NCI-H2196 treated with DMSO at 0.1 percent for 48 hours (cell line): ENCODE data around the gene OR52N1.

Source experiments
- DNase-seq: peaks from one replicate; lab custom pipeline; 2025; ENCODE audit not compliant: unreplicated experiment; lab: John Stamatoyannopoulos, UW

The OR52N1 gene

DNA sequence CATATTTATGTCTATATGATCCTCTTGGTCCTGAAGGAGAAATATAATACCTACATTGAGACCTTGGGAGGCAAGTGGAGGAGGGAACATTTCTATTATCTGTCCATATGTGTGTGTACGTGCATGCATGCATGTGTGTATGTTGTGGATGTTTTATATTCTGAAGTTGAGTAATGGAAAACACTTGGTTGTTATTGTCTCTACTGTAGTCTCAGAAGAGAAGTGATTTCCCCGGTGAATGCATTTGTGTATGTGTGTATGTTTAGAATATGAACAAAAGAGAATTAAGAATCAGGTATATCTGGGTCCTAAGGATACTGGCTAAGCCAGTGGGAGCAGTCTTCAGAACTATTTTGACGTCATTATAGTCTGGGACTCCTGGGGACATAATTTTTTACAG lies at the start of gene OR52N1:
TSS of gene OR52N1 (minus strand) at position 101 of the 400 bp plus-strand sequence. CDS start 2,449 bp downstream, outside the sequence.
- no peak for DNase-seq

DNA sequence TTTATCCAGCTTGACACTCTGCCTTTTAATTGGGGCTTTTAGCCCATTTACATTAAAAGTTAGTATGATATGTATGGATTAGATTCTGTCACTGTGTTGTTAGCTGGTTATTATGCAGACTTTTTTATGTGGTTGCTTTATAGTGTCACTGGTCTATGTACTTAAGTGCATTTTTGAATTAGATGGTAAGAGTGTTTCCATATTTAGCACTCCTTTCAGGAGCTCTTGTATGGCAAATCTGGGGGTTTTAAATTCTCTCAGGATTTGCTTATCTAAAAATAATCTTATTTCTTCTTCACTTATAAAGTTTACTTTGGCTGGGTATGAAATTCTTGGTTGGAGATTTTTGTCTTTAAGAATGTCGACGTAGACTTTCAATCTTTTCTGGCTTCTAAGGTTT lies 46.6 kb upstream of the OR52N1 start:
- DNase-seq = no peak

DNA sequence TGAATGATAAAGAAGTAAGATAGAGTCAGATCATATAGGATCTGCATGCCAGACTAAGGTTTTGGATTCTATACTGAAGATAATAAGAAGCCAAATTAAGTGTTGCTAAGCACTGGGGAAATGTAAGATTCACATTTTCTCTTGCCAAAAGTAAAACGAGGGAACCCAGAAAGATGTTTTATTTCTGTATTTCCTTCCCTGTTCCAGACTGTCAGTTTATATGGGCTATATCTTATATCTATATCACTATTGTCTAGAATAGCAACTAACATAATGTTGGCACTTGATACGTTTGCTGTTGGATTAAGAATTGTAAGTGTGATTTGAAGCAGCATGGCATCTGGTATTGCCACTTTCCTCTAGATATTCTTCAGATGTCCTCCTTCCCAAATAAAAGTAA lies 42.4 kb upstream of the OR52N1 start:
- DNase-seq = no peak

DNA sequence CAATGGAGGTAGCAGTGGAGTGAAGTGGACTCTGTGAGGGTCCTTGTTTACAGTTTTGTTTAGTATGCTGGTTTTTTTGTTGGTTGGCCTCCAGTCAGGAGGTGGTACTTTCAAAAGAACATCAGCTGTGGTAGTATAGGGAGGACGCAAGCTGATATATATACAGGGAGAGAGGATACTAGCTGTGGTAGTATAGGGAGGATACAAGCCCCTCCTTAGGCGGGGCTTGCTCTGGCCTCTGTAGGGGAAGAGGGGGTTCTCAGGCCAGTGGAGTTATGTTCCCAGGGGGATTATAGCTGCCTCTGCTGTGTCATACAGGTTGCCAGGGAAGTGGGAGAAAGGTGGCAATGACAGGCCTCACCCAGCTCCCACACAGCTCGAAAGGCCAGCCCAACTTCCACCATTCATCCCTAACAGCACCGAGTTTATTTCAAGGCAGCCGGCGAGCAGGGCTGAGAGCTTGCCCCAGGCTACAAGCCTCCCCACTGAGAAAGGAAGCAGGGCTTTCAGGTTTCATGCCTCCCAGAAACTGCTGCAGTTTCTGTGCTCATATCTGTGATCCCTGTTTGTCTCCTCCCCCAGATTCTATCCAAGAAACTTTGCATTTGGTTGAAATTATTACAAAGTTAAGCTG lies 40.2 kb upstream of the OR52N1 start:
- no peak for DNase-seq

DNA sequence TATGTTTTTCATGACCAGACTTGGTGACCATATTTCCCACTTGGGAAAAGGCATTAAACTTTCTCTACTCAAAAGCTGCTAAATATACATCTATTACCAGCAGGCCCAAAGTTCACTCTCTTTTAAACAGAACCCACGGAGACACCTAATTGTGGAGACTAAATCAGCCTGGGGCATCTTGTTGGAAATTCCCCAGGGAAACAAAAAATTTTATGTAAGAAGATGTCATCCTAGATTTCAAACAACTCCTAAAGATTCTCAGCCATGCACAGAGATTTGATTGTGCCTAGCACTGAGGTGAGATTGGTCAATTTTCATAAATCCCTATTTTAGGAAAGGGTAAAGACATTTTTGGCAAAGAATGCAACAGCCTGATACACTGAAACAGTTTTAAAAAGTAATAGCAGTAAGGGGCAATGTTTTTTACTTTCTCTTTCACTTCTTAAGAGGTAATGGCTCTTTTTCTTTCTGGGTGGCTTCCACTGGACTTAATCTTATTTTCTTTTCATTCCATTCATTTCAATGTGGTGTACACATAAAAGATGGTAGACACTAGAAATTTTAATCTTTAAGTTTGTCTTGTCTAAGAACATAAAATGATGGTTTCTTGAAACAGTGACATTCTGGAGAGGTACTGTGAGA lies 27.3 kb upstream of the OR52N1 start:
- no peak for DNase-seq

DNA sequence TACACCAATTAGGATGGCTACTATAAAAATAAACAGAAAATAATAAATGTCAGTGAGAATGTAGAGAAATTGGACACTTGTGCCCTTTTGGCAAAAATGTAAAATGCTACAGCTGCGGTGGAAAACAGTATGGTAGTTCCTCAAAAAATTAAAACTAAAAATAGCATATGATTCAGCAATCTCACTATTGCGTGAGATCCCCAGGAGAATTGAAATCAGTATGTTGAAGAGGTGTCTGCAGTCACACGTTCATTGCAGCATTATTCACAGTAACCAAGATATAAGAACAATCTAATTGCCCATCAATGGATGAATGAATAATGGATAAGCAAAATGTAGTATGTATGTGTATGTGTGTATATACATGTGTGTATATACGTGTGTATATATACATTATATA lies 24.5 kb upstream of the OR52N1 start:
- no peak for DNase-seq

DNA sequence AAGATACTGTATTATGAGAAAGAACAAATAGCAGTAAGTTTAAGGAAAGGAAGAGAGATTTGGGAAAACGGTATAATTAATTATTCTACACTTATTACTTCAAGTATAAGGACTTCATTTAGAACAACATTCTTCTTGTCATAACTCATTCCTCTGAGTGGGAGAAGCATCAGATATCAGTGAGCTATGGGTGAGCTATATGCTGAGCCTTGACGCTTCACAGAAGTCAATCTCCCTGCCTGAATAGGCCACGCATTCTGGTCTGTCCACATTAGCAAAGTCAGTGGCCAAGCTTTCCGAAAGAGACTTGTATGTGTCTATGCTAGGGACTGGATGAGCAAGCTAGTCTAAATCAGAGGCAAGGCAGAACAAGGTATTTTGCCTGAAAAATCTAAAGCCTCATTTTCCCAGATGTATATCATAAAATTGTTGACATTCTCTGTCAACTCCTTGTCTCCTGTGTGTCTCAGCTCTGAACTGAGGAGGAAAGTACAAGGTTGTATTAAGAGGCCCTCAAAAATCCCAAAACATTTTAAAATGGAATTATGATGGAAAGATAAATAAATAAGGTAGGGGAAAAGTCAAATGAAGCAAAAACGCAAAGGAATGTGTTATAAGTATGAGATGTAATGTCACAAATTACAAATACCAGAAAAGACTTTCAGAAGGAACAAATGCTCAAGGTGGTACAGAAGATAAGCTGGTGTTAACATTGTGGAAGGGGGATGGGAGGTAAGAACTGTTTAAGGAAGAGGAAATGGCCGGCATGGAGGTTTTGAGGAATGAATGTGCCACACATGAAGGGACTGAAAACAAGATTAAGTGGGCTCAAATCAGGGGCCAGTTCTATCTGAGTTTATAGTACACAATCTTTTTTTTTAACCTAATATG lies 19.1 kb upstream of the OR52N1 start:
- DNase-seq = no peak

DNA sequence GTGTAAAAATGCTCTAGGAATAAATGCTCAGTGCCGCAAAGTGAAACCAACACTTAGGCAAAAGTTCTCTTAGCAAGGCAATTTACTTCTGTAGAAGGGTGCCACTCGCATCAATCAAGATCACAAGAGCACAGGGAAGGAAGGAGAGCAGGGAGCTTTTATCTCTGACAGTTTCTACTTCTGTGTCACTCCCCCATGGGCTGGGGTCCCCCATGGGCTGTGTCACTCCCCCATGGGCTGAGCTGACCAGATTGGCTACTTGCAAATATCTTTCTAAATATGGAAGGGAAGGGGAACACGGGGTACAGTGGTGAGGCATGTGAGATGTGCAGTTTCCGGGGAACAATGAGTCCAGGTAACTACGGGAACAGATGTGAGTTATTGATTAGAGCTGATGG lies 18.1 kb upstream of the OR52N1 start:
- DNase-seq = no peak

DNA sequence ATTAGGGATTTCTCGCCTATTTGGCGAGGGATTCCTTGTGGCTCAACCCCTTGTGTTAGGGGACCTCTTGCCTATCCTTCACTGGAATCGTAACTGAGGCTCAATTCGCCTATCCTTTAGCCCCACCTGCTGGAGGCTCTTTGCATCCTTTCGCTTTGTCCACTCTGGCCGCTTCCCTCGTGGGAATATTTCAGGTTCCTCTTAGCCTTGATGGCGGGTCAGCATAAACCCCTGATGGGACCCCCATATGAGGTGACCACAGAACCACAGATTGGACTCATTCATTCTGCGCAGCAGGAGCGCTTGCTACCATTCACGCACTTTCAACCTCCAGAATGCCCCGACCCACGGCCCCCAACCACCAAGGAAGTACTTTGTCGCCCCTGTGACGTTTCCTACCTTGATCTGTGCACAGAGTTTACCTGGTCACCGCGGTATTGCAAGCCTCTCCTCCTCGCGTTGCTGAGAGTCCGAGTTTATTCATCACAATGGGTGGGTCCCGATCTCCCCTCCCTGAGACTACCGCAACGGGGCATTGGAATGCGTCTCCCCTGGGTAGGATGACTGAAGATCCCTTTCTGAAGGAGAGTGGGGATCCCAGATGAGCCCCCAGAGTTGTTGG lies 17.5 kb upstream of the OR52N1 start, which contains the start of gene OR52N2:
TSS of gene OR52N2 (plus strand) at position 425 of the 622 bp plus-strand sequence. CDS start 11,412 bp downstream, outside the sequence.
- no peak for DNase-seq

DNA sequence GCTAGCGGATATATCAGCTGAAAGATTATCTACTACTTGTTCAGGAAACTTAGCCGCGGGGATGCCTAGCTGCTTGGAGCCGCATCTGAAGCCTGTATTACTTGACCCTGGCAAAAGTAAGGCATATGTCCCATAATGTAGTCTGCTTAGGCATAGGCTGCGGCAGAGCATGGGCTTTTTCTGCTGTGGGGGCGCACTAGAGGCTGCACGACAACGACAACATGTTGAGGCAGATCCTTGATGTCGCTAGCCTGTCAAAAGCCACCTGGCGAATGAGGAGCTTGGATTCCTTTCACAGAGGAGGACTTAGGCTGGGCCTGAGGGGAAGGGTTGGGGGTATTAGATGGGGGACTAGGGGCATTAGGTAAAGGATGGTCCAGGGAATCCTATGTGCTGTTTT lies 16.5 kb upstream of the OR52N1 start:
- no peak for DNase-seq

DNA sequence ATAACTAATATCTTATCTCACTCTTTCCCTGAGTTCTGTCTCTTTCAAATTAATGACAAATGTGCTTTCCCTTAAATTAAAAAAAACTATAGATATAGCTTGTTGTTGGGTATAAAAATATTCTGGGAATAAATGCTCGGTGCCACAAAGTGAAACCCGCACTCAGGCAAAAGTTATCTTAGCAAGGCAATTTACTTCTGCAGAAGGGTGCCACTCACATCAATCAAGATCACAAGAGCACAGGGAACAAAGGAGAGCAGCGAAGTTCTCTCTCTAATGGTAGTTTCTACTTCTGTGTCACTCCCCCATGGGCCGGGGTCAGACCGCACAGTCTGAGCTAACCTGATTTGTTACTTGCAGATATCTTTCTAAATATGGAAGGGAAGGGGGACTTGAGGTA lies 12.9 kb upstream of the OR52N1 start:
- DNase-seq = no peak

DNA sequence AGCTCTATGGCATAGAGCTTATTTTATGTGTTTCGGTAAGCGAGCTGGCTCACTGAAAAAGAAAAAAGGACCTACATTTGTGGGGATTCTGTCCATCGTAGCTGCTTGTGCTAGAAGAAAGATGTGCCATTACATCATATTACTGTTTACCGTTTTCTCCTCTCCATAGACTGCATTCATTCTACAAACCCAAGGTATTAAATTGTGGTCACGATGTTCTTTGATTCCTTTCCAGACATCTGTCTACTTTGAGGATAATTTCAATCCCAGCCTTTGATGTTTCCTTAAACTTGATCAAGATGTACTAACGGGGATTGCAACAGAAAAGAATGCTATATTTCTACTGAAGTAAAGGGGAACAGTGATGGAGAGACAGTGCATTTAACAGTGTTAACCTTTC lies 5.5 kb upstream of the OR52N1 start:
- no peak for DNase-seq

DNA sequence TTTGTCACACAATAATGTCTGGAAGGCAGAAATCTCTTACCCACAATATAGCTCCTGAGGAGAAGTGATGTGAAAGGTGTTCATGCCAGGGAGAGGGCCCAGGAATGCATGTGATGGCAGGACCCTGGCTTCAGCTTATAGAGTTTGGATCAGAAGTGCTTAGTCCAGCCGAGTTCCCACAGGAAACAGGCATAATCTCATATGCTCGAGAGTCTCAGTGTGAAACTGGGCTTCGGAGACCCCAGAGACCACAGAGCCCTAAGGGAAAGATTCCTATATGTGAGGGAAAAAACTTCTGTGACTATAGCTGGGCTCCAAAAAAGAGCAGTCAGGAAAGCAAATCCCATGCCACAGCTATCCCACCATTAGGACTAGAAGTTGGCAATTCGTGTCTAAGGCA lies 7.8 kb downstream of the OR52N1 start, which contains the start of gene OR52N5:
TSS of gene OR52N5 (minus strand) at position 101 of the 400 bp plus-strand sequence. CDS start 4,721 bp downstream, outside the sequence.
- no peak for DNase-seq

DNA sequence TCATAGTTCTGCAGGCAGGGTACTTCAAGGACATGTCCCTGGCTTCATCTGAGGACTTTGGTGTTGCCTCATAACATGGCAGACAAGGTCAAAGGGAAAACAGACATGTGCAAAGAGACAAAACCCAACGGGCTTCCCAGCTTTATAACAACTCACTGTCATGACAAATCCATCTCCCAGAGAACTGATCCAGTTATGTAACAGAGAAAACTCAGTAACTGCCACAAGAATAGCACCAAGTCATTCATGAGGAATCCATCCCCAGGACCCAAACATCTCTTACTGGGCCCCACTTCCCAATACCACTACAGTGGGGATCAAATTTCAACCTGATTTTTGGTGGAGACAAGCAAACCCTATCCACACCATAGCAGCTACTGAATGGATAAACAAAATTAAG lies 24.0 kb downstream of the OR52N1 start:
- no peak for DNase-seq

DNA sequence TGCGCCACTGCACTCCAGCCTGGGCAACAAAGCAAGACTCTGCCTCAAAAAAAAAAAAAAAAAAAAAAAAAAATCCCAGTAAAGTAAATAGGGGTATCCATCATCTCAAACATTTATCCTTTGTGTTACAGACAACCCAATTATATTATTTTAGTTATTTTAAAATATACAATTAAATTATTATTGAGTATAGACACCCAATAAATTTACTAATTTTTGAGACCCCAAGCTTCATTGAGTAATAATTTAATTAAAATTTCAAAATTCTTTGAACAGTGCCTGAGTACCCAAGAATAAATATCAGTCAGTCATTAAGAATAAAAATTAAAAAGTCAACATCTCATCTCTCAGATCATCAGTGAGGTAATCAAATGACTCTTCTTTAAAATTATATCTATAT lies 37.1 kb downstream of the OR52N1 start, which contains the start of gene OR52N4:
TSS of gene OR52N4 (plus strand) at position 301 of the 400 bp plus-strand sequence. CDS start 498 bp downstream, outside the sequence.
- DNase-seq = no peak

DNA sequence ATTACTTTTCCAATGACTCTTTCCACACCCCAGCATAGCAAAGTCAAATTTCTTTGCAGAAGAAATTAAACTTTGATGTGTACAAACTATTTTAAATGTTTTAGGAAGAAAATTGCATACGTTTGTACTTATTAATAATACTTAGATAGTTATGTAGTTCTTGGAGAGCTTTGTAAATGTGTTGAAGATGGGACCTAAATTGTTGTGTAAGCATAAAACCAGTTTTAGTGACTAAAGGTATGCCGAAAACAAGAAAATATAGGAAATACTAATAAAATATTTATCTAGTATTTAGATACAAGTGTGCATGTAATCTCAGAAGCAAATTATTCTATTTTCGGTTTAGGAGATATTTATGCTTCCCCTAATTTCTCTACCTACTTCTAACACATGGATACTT lies 41.2 kb downstream of the OR52N1 start:
- no peak for DNase-seq

DNA sequence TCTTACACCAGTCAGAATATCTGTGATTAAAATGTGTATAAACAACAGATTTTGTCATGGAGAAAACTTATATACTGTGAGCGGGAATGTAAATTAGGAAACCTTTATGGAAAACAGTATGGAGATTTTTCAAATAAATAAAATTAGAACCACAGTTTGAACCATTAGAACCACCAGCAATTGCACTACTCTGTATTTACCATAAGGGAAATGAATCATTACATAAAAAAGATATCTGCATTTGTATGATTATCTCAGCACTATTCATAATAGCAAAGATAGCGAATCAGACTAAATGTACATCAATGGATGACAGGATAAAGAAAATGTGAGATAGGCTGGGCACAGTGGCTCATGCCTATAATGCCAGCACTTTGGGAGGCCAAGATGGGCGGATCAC lies 44.5 kb downstream of the OR52N1 start:
- DNase-seq = no peak

DNA sequence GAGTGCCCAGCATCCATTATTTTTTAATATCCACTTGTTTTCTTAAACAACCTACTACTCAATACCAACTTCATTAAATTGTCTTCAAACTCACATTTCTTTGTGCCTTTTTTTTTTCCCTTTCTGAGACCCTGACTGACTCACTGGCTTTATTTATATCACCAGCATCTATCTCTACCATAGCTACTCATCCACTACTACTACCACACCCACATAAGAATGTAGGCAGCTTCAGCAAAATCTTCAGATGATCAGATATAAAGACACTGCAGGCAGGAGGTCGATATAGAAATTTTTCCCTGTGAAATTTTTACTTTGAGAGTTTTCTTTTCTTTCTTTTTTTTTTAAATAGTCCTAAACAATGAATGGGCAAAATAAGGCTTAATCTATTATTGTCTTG lies 52.6 kb downstream of the OR52N1 start:
- DNase-seq = no peak

DNA sequence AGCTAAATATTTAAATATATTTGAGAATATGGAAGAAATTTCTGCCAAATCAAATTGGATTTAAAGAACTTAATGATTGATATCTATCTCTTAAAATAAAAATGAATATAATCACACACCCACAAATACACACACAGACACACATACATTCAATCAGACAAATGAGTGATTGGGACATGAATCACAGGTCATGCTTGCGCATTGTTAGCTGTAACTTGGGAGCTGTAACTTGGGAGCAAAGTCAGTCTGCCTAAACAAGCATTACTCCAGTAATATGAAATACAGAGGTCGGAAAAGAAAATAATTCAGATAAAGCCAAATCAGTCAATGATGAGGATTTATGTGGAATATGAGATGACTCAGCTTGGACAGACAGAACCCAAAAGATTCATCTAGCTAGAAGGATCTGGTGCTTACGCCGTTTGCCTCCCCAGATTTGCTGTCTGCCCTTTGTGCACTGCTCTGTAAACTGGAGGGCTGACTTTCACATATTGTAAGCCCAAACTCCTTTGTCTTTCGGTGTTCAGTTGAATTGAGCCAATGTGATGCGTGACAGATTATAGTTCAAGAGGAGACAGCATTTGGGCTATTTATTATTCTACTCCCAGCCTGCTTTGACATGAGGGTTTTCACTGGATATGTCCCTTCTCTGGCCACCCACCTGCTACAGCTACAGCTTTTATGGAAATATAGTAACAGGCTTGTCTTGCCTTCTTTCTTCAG lies 53.2 kb downstream of the OR52N1 start:
- no peak for DNase-seq

DNA sequence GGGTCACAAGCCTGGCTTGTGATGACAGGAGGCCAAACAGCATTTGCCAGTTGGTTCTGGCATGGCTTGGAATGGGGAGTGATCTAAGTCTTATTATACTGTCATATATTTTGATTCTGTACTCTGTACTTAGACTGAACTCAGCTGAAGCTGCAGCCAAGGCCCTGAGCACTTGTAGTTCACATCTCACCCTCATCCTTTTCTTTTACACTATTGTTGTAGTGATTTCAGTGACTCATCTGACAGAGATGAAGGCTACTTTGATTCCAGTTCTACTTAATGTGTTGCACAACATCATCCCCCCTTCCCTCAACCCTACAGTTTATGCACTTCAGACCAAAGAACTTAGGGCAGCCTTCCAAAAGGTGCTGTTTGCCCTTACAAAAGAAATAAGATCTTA lies 54.0 kb downstream of the OR52N1 start:
- DNase-seq = no peak
